ENCODE data around the gene MYBL2. TPM values are rescaled to one million over a fixed set of nuclear protein-coding genes. Genes with fewer than 3 reads are reported as not detected.

MYBL2 gene
- total RNA-seq, 1 donor from 2014 or later = 1.7 TPM

DNA sequence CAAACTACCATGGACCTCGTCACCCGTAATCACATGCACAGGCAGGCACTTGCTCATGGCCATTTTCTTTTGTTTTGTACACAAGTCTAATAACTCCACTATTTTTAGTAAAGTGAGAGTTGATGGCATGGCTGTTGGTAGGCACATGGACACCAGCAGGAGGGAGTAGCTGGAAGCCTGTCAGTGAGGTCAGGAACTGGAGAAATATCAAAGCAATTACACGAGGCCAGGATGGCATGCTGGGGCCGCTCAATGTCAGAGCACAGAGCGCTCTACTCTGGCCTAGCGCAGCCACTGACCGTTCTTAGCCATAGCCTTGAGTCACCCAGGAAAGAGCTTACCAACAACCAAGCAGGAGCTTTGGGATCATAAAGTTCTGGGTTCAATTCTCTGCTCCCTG, 96.0 kb downstream of the MYBL2 start:
- ATAC-seq (no peak), DNase-seq (no peak)
- H3K27me3 ChIP-seq (ENCODE audit: low read depth) = peaks cover 28% of the 10 kb centered on the region
- H3K4me1 ChIP-seq = no peaks in the 10 kb centered on the region
- no peaks in the 10 kb centered on the region for H3K36me3 ChIP-seq
- no peaks in the 10 kb centered on the region for H3K9me3 ChIP-seq
- intact Hi-C loops (cut with DNase I) = no loop called here
- H3K27ac ChIP-seq = no peak overlapping the region
- no peak overlapping the region for H3K4me3 ChIP-seq
- TF ChIP-seq, protein P1, sequence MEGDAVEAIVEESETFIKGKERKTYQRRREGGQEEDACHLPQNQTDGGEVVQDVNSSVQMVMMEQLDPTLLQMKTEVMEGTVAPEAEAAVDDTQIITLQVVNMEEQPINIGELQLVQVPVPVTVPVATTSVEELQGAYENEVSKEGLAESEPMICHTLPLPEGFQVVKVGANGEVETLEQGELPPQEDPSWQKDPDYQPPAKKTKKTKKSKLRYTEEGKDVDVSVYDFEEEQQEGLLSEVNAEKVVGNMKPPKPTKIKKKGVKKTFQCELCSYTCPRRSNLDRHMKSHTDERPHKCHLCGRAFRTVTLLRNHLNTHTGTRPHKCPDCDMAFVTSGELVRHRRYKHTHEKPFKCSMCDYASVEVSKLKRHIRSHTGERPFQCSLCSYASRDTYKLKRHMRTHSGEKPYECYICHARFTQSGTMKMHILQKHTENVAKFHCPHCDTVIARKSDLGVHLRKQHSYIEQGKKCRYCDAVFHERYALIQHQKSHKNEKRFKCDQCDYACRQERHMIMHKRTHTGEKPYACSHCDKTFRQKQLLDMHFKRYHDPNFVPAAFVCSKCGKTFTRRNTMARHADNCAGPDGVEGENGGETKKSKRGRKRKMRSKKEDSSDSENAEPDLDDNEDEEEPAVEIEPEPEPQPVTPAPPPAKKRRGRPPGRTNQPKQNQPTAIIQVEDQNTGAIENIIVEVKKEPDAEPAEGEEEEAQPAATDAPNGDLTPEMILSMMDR (IDR thresholded peaks at IDR 0.05) = no peak

DNA sequence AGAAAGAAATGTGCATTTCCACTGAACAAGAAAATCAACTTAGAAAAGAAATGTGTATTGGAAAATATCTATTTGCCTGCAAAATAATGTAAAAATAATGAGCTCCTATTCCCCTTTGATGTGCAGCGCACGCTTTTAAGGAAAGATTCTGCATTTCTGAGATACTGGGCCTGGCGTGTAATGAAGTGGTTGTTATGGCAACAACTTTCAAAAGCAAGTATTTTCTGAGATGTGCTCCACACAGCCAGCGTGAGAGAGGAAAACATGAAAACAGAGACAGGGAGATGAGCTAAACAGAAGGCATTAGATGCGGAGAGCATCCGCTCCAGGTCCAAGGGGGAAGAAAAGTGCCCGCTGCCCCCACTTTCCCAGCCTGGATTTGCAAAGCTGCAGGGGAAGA, 99.0 kb downstream of the MYBL2 start:
- DNase-seq = no peak
- no peaks in the 10 kb centered on the region for H3K4me1 ChIP-seq
- no peak for ATAC-seq
- intact Hi-C loops (cut with DNase I) = no loop called here
- H3K27ac ChIP-seq = no peak overlapping the region
- H3K4me3 ChIP-seq = no peak overlapping the region
- peaks cover 36% of the 10 kb centered on the region for H3K27me3 ChIP-seq (ENCODE audit: low read depth)
- TF ChIP-seq, protein P1 (IDR thresholded peaks at IDR 0.05) = no peak
- H3K36me3 ChIP-seq = no peaks in the 10 kb centered on the region
- H3K9me3 ChIP-seq = no peaks in the 10 kb centered on the region

Other genes with a start within 250 kb of the MYBL2 start
- 145 TPM for gene SRSF6, start 209.2 kb upstream of the MYBL2 start, total RNA-seq
- gene L3MBTL1, start 159.4 kb upstream of the MYBL2 start, total RNA-seq = 10.5 TPM
- 1.2 TPM for gene SGK2, start 108.1 kb upstream of the MYBL2 start, total RNA-seq
- 19.9 TPM for gene IFT52, start 76.2 kb upstream of the MYBL2 start, total RNA-seq
- gene GTSF1L, start 59.9 kb downstream of the MYBL2 start, total RNA-seq = not detected
- 16.3 TPM for gene TOX2, start 247.7 kb downstream of the MYBL2 start, total RNA-seq